HuH-7.5 (cell line): Measurements from ENCODE around the gene KRT5.

Experiments used
- DNase-seq: peaks from one replicate; pipeline ENCODE4 v3.0.0; 2011; ENCODE audit warnings: low spot score

KRT5 gene

DNA sequence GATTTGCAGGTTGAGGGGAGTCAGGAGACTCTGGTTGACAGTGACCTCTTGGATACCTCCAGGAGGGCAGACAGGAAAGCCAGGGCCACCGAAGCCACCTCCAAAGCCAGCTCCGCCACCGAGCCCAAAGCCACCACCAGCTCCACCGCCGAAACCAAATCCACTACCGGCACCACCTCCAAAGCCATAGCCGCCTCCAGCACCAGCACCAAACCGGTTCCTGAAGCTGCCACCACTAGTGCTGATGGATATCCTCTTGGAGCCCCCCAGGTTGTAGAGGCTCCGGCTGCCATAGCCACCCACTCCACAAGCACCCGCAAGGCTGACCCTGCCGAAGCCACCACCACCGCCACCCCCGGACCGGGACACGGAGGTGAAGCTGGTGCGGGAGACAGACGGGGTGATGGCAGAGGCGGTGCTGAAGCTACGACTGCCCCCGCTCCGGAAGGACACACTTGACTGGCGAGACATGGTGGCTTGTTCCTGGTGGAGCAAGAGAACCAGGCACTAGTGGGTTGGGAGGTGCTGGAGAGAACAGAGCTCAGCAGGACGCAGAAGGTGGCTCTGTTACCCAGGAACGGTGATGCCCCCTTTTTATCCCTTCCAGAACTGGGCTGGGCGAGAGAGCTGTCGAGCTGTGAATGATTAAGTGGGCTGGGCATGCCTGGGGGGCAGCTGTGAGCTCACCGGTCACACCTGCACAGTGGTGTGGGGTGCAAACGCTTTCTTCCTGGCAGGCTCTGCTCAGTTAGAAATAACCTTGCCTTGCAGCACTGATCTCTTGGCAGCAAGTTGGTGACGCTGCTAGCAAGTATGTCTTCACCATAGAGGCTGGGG lies at the start of gene KRT5:
Gene KRT5, minus strand, starts transcription at position 569 of the 837 bp plus-strand sequence. Its CDS starts 98 bp downstream, at position 471.
- no peak for DNase-seq

DNA sequence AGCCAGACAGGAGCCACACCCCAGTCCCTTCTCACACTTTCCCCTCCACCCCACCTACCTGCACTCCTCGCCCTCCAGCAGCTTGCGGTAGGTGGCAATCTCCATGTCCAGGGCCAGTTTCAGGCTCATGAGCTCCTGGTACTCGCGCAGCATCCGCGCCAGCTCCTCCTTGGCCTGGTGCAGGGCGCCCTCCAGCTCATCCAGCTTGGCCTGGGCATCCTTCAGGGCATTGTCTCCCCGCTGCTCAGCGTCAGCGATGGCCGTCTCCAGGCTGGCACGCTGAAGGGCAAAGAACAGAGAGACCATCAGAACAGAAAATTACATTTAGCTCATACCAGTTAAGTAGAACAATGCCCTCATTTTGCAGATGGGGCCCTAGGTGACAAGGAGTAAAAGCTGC lies 47.9 kb upstream of the KRT5 start:
- DNase-seq, result no peak

DNA sequence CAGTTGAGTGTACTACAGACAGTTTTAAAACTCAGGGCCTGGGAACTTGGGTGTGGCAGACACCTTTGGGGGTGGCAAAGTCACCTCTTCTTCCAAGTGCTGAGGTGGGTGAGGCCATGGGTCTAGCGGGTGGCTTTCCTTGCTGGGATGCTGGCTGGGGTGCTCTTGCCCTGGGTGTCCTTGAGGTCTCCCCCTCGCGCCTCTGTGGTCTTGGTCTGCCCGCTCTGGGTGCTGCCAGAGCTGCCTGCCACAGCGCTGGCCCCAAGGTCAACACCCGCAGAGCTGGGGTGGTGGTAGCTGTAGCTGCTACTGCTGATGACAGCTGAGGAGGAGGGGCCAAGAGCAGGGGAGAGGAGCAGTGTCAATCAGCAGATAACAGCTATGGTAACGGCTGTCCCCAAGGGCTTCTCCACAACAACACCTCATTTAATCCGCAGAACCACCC lies 46.7 kb upstream of the KRT5 start:
- DNase-seq, result no peak

DNA sequence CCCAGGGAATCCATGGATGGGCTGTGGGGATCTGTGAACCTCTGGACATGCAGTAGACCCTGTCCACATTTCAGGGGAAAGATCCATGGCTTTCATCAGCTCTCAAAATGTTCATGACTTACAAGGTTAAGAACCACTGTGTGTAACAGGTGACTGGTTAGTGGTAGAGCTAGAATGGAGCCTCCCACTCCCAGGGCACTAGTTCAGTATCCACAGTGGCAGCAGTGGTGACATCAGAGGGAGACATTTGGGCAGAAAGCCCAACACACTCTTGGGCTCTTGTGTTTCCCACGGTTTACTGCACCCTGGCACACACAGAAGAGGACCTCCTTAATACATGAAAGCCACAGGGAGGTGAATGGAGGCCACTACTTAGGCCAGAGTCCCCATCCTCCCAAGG lies 44.4 kb upstream of the KRT5 start:
- no peak for DNase-seq

DNA sequence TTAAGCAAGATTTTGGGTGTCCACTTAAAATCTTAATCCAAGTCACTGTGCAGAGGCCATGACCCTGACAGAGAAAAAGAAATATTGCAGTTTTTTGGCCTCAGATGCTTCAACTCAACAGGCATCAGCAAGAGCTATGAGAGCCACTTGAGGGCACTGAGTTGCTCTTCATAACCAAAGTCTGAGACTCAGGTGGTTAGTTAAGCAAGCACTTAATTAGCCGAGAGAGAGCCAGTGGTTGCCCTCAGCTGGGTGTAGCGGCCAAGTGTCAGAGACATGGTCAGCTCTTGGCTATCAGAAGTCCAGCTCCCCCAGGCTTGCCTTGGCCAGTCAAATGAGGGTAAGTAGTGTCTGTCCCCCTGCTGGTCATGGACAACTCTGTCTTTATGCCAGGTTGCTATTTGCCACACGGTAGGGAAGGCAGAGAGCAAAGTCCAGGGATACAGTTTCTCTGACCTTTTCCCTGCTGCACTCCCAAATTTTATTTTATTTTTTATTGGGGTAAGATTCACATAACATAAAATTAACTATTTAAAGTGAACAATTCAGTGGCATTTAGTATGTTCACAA lies 41.8 kb upstream of the KRT5 start:
- no peak for DNase-seq

DNA sequence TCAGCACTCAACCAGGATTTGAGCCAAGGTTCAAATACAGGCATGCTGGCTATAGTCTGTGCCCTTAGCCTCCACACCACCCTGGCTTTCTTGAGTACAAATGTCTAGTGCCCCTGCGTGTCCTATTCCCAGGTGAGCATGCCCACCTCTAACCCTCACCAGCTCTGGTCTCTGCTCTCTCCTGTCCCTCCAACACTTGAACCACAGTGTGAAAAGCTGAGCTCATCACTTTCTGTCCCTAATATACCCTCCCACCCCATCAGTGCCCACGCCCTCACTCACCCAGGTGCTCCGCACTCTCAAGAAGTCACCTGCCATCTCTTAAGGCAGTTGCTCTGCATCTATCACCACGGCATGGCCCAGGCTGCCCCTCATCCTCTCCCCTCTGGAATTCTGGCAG lies 39.8 kb upstream of the KRT5 start:
- DNase-seq, result no peak

GRCh38 chr12:52558781-52559445 lies 38.7 kb upstream of the KRT5 start:
- DNase-seq, result no peak

- no peak for DNase-seq
Observed at GRCh38 chr12:52557476-52557875, 37.3 kb upstream of the KRT5 start.

- DNase-seq, result no peak
Observed at GRCh38 chr12:52555577-52555976, 35.4 kb upstream of the KRT5 start.

DNA sequence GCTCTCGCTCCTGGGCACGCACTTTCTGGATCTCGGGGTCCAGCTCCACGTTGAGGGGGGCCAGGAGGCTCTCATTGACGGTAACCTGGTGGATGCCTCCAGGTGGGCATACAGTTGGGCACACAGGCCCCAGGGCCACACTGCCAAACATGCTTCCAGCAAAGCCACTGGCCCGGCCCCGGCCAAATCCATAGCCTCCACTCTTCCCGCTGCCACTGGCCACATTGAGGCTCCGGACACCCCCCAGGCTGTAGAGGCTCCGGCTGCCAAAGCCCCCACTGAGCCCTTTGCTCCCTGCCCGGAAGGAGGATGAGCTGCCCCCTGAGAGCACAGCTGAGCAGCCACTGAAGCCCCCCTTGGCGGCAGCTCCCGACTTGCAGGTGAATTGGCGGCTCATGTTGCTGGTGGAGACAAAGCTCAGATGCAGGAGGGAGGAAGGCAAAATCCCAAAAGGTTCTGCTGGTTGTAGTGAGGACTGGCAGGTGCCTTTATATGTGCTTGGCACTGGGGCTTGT lies 32.5 kb upstream of the KRT5 start, which contains the start of gene KRT71:
Gene KRT71, minus strand, starts transcription at position 465 of the 515 bp plus-strand sequence. Its CDS starts 68 bp downstream, at position 397.
- no peak for DNase-seq

GRCh38 chr12:52552055-52552454 lies 31.9 kb upstream of the KRT5 start:
- DNase-seq, result no peak

GRCh38 chr12:52551216-52551865 lies 31.1 kb upstream of the KRT5 start:
- no peak for DNase-seq

DNA sequence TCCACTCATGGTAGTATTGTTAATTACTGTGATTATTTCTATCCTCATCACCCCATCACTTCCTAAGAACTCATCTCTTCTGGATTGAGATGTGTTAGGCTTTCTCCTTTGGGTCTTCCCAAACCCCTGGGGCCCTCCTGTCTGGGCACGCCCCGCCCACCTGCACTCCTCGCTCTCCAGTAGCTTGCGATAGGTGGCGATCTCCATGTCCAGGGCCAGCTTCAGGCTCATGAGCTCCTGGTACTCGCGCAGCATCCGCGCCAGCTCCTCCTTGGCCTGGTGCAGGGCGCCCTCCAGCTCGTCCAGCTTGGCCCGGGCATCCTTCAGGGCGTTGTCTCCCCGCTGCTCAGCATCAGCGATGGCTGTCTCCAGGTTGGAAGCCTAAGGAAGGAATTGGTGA lies 25.9 kb upstream of the KRT5 start:
- DNase-seq, result no peak

- DNase-seq, result no peak
Observed at GRCh38 chr12:52543985-52544883, 24.0 kb upstream of the KRT5 start.

- no peak for DNase-seq
Observed at GRCh38 chr12:52542785-52543318, 22.7 kb upstream of the KRT5 start.

GRCh38 chr12:52542157-52542556 lies 22.0 kb upstream of the KRT5 start:
- no peak for DNase-seq

DNA sequence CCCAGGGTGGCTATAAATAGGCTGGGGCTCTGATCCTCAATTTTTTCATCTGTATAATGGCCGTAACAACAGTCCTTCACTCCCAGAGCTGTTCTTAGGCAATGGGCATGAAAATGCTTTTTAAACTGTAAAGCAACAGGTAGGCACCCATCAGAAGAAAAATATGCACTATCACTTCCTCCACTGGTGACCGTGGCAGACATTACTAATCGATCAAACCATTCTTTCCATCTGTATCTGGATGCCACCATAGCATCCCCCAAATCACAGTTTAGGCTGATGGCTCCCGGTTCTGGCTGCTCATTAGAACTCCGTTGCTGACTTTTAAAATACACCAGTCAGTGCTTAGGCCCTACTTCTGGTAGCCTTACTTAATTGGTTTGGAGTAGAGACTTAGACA lies 21.5 kb upstream of the KRT5 start:
- no peak for DNase-seq

GRCh38 chr12:52540531-52540930 lies 20.3 kb upstream of the KRT5 start:
- DNase-seq, result no peak

DNA sequence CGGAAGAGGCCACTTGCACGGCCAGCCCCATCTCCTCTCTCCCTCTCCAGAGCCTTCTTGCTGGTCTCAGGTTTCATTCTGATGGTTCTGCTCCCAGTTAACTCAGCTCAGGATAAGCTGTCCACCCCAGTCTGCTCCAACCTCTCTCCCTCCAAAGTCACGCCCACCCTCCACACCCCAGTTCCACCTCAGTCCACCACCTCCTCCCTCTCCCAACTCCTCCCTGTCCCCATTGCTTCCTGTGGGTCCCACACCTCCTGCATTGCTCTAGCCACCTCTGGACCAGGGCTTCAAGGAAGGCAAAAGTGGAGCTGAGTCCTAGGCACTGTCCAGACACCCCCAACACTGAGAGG lies 19.6 kb upstream of the KRT5 start:
- no peak for DNase-seq

GRCh38 chr12:52539083-52539820 lies 19.1 kb upstream of the KRT5 start:
- DNase-seq, result no peak
